ENCODE data around the gene ABTB1.

The ABTB1 gene

DNA sequence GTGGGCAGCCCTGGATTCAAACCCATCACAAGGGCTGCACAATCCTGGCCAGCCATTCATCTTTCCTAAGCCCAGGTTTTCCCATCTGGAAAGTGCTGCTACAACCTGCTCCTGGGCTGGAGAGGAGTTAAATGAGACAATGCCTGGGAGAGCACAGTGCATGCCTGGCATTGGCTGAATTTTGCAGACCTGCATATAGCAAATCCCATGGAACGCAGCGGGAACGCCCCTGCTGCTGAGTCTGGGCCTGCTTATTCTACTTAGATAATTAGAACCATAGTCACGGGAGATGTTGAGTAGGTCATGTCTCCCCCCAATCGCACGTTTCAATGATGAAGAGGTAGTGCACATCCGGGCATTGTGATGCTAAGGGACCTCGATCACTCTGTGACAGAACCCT lies 46.6 kb downstream of the ABTB1 start:
- no peak for DNase-seq (ENCODE audit: low read depth in 1 of 2, low spot score in 1 of 2)

GRCh38 chr3:127720161-127720823 lies 47.5 kb downstream of the ABTB1 start:
- no peak for DNase-seq (ENCODE audit: low read depth in 1 of 2, low spot score in 1 of 2)

- DNase-seq (ENCODE audit: low read depth in 1 of 2, low spot score in 1 of 2) = no peak
Observed at GRCh38 chr3:127720985-127721935, 48.5 kb downstream of the ABTB1 start.

DNA sequence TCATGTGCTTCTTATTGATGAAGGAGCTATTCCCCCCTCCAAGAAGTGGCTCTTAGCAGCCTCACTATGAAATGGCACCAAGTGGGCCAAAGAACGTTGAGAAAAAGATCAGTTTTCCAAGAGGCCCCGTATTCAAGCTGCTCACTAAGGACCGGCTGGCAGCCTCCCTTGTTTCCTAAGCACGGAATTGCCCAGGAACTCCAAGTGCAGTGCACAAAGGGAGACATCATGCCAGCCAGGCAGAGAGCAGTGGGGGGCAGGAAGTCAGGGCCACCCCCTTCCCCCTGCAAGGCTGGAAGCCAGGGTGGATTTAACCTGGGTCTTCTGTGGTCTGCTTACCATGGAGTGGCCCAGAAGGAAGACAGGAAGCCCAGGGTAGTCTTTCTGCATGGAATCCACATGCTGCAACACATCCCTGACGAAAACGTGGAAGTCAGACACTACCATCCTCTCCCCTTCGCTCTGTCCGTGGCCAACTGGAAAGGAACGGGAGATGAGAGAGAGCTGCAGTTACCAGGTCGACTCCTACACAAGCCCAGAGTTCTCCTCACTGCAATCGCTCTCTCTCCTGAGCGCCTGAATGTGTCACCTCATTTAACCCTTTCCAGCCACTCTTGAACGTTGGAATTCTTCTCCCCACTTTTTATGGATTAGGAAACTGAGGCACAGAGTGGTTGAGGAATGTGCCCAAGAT lies 49.5 kb downstream of the ABTB1 start:
- DNase-seq (ENCODE audit: low read depth in 1 of 2, low spot score in 1 of 2) = no peak

DNA sequence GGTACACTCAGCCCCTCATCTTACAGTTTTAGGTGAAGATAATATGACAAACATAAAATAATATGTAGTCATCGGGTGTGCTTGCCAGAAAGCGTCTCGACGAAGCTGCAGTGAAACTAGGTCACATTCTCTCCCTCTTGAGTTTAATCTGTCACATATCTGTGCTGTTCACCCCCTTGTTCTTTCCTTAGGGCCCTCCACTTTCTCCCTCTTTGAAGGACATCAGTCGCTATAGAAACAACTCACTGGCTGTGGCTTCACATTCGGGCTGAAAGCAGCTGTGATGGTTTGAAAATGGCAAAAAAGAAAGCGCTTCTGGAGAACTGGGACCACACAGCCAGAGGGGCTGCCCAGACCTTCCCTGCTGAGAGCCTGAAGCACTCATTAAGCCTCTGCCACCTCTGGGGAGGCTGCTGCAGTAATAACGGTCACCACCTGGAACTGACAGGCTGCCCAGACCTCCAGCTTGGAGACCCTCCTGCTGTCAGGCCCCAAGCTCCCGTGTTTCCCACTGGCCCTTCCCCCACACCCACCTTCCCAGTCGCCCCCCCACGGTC lies 50.3 kb downstream of the ABTB1 start:
- DNase-seq (ENCODE audit: low read depth in 1 of 2, low spot score in 1 of 2) = no peak

DNA sequence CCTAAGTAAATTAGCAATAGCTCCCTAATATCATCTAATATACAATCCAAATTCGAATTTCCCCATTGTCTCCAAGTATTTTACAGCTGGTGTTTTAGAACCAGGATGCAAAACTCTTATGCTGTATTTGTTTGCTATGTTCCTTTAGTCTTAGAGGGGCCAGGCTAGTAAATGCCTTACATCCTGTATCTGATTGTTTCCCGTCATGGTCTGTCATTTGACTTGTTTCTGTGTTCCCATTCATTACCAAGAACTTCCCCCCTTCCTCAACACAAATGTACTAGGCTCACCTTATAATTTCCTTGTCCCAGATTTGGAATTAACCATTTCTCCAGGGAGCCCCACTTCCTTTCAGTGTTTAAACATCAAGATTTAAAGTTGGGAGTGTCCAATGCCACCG lies 54.1 kb downstream of the ABTB1 start:
- DNase-seq (ENCODE audit: low read depth in 1 of 2, low spot score in 1 of 2) = no peak

- no peak for DNase-seq (ENCODE audit: low read depth in 1 of 2, low spot score in 1 of 2)
Observed at GRCh38 chr3:127728417-127729015, 55.8 kb downstream of the ABTB1 start.

- DNase-seq (ENCODE audit: low read depth in 1 of 2, low spot score in 1 of 2) = no peak
Observed at GRCh38 chr3:127729556-127730056, 56.9 kb downstream of the ABTB1 start.

DNA sequence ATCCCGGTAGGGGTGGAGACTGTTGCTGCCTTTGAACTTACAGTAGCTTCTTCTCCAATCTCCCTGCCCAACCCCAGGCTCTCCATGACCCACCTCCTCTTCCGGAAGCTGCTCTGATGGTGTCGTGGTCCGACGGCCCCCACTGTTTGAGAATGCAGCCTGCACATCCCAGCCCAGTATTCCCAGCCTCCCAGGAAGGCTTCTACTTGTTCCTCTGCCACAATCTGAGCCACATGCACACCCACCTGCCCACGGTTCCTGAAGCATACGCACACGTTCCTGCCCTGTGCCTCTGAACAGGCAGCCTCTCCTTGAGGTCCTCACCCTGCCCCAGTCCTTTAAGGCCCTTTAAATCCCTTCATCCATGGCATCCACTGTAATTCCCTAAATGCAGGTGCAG lies 57.4 kb downstream of the ABTB1 start:
- DNase-seq (ENCODE audit: low read depth in 1 of 2, low spot score in 1 of 2) = no peak
